HepG2 (cell line): ENCODE data around the gene PCDHB9. TPM values are rescaled to one million over a fixed set of nuclear protein-coding genes. Genes with fewer than 3 reads are reported as not detected.
"Not testable (repeated sequence)": the region's sequence is repeated elsewhere in the genome, so short reads cannot be mapped to it uniquely, and the experiment has no call there.

Experiments used
- ATAC-seq: fragments of 200-7000 bp; cut with Tn5 transposase; 3 replicates; pipeline ENCODE4 v1.9.1; 2020; ENCODE audit warnings: mild to moderate bottlenecking, moderate library complexity
- BruUV-seq: library from RNA; stranded (reverse); fragments of 400-500 nt; replicated peaks from 2 replicates; lab custom pipeline; 2021; lab: Mats Ljungman, UMichigan
- CTCF ChIA-PET: fragments of 300-600 bp; formaldehyde crosslinking; extraction: SDS; loops from one replicate; lab custom pipeline; 2021; ENCODE audit warnings: low total read pairs, inconsistent platforms, low intra/inter-chr PET ratio; lab: Yijun Ruan, JAX
- POLR2A ChIA-PET: fragments of 350-600 bp; sonication (Branson Sonifier 250); formaldehyde crosslinking; loops from one replicate; lab custom pipeline; 2020; ENCODE audit warnings: antibody characterized with exemption, inconsistent platforms; lab: Yijun Ruan, JAX
- DNase-seq: peaks from one replicate; pipeline ENCODE4 v3.0.0-alpha.2; 2015; ENCODE audit warnings: low spot score
- FAIRE-seq: peaks from 3 replicates; lab custom pipeline; 2011; peaks lifted over from hg19 to GRCh38; lab: Jason Lieb, UNC
- H2AFZ ChIP-seq: one replicate; pipeline ENCODE4 v1.6.1; 2011; ENCODE audit warnings: low read length, inconsistent platforms
- H3K27ac ChIP-seq: fragments of 300-600 bp; 3 replicates; pipeline ENCODE4 v1.8.0; 2011; ENCODE audit warnings: mixed run types, mild to moderate bottlenecking, mixed read lengths, low read length, inconsistent platforms; ENCODE audit not compliant: insufficient read depth; ENCODE audit errors: extremely low read length
- H3K27me3 ChIP-seq, 2 experiments: fragments of 200-600 bp in 1 of 2; 2 replicates in 1 of 2; 3 replicates in 1 of 2; pipeline versions ENCODE4 v1.6.0 to v1.8.0; 2011; ENCODE audit warnings: low read length in 2 of 2, mild to moderate bottlenecking in 2 of 2, moderate library complexity in 2 of 2, inconsistent platforms in 1 of 2; ENCODE audit not compliant: insufficient read depth in 2 of 2, control insufficient read depth in 1 of 2
- H3K36me3 ChIP-seq, 2 experiments: fragments of 200-600 bp in 1 of 2; replicated peaks in 1 of 2; 2 replicates in 1 of 2; 3 replicates in 1 of 2; pipeline versions ENCODE4 v1.5.1 to v1.8.0; 2011; ENCODE audit warnings: low read length in 2 of 2, inconsistent platforms in 1 of 2; ENCODE audit not compliant: insufficient read depth in 2 of 2, control insufficient read depth in 1 of 2
- H3K4me1 ChIP-seq: 2 replicates; pipeline ENCODE4 v1.5.1; 2012; ENCODE audit warnings: low read length, inconsistent platforms; ENCODE audit not compliant: insufficient read depth
- H3K4me2 ChIP-seq: 2 replicates; pipeline ENCODE4 v1.6.0; 2011; ENCODE audit warnings: low read depth, low read length, inconsistent platforms
- H3K4me3 ChIP-seq, 3 experiments: fragments of 200-600 bp in 1 of 3; sonication (generic), shearing (Covaris generic) in 1 of 3; replicated peaks in 1 of 3; 2 replicates each; pipeline ENCODE4 v1.5.1; 2011 to 2016; ENCODE audit warnings: low read length in 3 of 3, inconsistent platforms in 2 of 3, low read depth in 2 of 3, mild to moderate bottlenecking in 2 of 3, control low read depth in 1 of 3, mixed read lengths in 1 of 3; ENCODE audit not compliant: insufficient read depth in 1 of 3
- H3K79me2 ChIP-seq: one replicate; pipeline ENCODE4 v1.6.1; 2011; ENCODE audit warnings: low read length, inconsistent platforms; ENCODE audit not compliant: insufficient read depth
- H3K9ac ChIP-seq: 2 replicates; pipeline ENCODE4 v1.6.0; 2011; ENCODE audit warnings: mild to moderate bottlenecking, low read depth, low read length, inconsistent platforms; ENCODE audit not compliant: insufficient read depth
- H3K9me3 ChIP-seq: 2 replicates; pipeline ENCODE4 v1.5.1; 2012; ENCODE audit warnings: mild to moderate bottlenecking, low read length
- H4K20me1 ChIP-seq: 2 replicates; pipeline ENCODE4 v1.6.0; 2011; ENCODE audit warnings: inconsistent platforms, mild to moderate bottlenecking, low read length, moderate library complexity; ENCODE audit not compliant: insufficient read depth
- ARID3A ChIP-seq: IDR thresholded peaks from 2 replicates; pipeline ENCODE4 v1.6.1; 2012; ENCODE audit warnings: low read depth, low read length, improper control_type of control experiment
- CTCF ChIP-seq: sonication (generic); formaldehyde crosslinking; IDR thresholded peaks from 2 replicates; pipeline ENCODE4 v1.5.0; 2020; ENCODE audit warnings: mild to moderate bottlenecking, missing genetic modification reagents, moderate library complexity
- ELF4 ChIP-seq: sonication (generic); formaldehyde crosslinking; IDR thresholded peaks from 2 replicates; pipeline ENCODE4 v1.5.0; 2020; ENCODE audit warnings: missing genetic modification reagents, mild to moderate bottlenecking, moderate library complexity, borderline replicate concordance
- SMC3 ChIP-seq: IDR thresholded peaks from 2 replicates; pipeline ENCODE4 v1.6.1; 2011; ENCODE audit warnings: low read length, improper control_type of control experiment
- STAG1 ChIP-seq: sonication (generic); formaldehyde crosslinking; IDR thresholded peaks from 2 replicates; pipeline ENCODE4 v1.4.0; 2020; ENCODE audit warnings: missing genetic modification reagents
- TBX2 ChIP-seq: sonication (generic); formaldehyde crosslinking; IDR thresholded peaks from 2 replicates; pipeline ENCODE4 v1.5.0; 2020; ENCODE audit warnings: missing genetic modification reagents, mild to moderate bottlenecking, borderline replicate concordance
- YY1 ChIP-seq: IDR thresholded peaks from 2 replicates; pipeline ENCODE4 v1.6.1; 2011; ENCODE audit warnings: low read length, low read depth, moderate library complexity, mild to moderate bottlenecking; ENCODE audit not compliant: insufficient read depth, insufficient replicate concordance
- ZNF556 ChIP-seq: sonication (generic); formaldehyde crosslinking; IDR thresholded peaks from 2 replicates; pipeline ENCODE4 v1.4.0; 2020; ENCODE audit warnings: mild to moderate bottlenecking, missing genetic modification reagents, borderline replicate concordance
- WGBS: methylation state at CpG from one replicate; pipeline ENCODE4 v1.1.6; 2017; ENCODE audit warnings: low lambda C conversion rate; 5-methylcytosine and 5-hydroxymethylcytosine counted together
- in situ Hi-C: cut with HindIII; loops from 2 replicates; pipeline ENCODE4 v1.10.0; 2017; ENCODE audit warnings: low pct_unique_long_range_greater_than_20kb; ENCODE audit not compliant: extremely low pct_ligation_motif_present
- intact Hi-C: fragments of 100-400 bp; cut with micrococcal nuclease; formaldehyde crosslinking; loops from one replicate; pipeline ENCODE4 v1.10.0; 2022; ENCODE audit not compliant: unreplicated experiment
- polyA plus RNA-seq, 8 experiments: library from polyadenylated mRNA; depleted of rRNA in 3 of 8; stranded (reverse) in 7 of 8; unstranded in 1 of 8; fragments of >200 nt; fragmentation: Illumina TruSeq in 4 of 8; extraction: Trizol in 4 of 8; gene quantifications; 2 replicates each; pipeline versions ENCODE4 v1.2.1 to v1.2.3, GENCODE V29; 2011 to 2016; ENCODE audit warnings: low read depth in 4 of 8, missing spikeins in 1 of 8, mixed read lengths in 1 of 8; ENCODE audit not compliant: insufficient read depth in 1 of 8
- total RNA-seq, 5 experiments: library from RNA; depleted of rRNA; stranded (reverse); fragments of >200 nt; fragmentation: Illumina TruSeq; extraction: Trizol; gene quantifications; 2 replicates each; pipeline ENCODE4 v1.2.3, GENCODE V29; 2016; ENCODE audit warnings: low read depth in 1 of 5
- TF ChIP-seq, protein P1 (sequence below): sonication (generic); formaldehyde crosslinking; IDR thresholded peaks from 2 replicates; pipeline ENCODE4 v1.4.0; 2020; ENCODE audit warnings: missing genetic modification reagents

PCDHB9 gene
- total and polyA plus RNA-seq, 2 of the 13 experiments (the other 11 are each of a cell fraction or from before 2014, with no cell fraction given) = 0.17 to 0.18 TPM

DNA sequence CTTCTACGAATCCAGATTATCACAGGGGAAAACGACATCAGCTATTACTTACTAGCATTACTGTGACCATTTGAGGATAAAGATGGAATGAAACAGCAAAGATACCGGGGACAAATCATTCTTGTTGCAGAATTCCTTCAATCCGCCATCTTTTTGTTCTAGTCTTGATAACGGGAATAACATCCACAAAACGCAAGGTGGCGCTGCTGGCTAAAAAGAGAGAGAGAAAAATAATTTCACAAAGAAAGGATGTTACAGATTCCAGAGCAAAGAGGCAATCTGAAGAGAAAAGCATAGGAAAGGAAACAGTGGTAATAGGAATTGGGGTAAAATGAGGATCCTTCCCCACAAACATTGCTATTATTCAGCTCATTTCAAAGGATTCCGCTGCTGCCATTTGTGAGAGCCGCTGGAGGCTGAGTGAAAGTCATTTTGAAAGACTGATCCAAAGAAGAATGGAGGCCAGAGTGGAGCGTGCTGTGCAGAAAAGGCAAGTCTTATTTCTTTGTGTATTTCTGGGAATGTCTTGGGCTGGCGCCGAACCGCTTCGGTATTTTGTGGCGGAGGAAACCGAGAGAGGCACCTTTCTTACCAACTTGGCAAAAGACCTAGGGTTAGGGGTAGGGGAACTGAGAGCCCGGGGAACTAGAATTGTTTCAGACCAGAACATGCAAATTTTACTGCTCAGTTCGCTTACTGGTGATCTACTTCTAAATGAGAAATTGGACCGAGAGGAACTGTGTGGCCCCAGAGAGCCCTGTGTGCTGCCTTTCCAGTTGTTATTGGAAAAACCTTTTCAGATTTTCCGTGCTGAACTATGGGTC lies 14.4 kb upstream of the PCDHB9 start, which contains the start of gene PCDHB7:
TSS of gene PCDHB7 (plus strand) at position 264 of the 824 bp plus-strand sequence. CDS start at position 456, 192 bp downstream.
- in situ Hi-C loops = no loop called here
- no peaks in the 10 kb centered on the region for H3K4me1 ChIP-seq
- no peaks in the 10 kb centered on the region for H3K36me3 ChIP-seq
- no TSS peak for BruUV-seq
- DNase-seq (peak; percentile 36), ATAC-seq (no peak), FAIRE-seq (no peak)
- no peak within 1 kb of the TSS for H3K27ac ChIP-seq
- intact Hi-C loops = no loop called here
- H3K9ac ChIP-seq = no peak within 1 kb of the TSS
- ChIA-PET POLR2A (no interaction called here), CTCF (interaction anchor here (1.3 kb wide), 1 partner anchor 78 kb away, joined by 5 read pairs; the partner anchor contains the start of gene PCDHB2)
- H3K4me2 ChIP-seq = peak within 1 kb of the TSS; percentile 48
- no peaks in the 10 kb centered on the region; a peak in 1 of 5 replicates for H3K27me3 ChIP-seq
- H3K4me3 ChIP-seq = no peak within 1 kb of the TSS
- TF ChIP-seq YY1 (peak; percentile 17), ARID3A (0 out of 2 replicates have a peak, but pooled peaks have one; percentile 23), ZNF556 (no peak), STAG1 (CRISPR knock-in tag) (peak; percentile 21; the same call in 1 of the 2 replicates), CTCF (peak; percentile 65), ELF4 (CRISPR knock-in tag) (no peak), TBX2 (CRISPR knock-in tag) (no peak), SMC3 (0 out of 2 replicates have a peak, but pooled peaks have one; percentile 11)
- TF ChIP-seq, protein P1, sequence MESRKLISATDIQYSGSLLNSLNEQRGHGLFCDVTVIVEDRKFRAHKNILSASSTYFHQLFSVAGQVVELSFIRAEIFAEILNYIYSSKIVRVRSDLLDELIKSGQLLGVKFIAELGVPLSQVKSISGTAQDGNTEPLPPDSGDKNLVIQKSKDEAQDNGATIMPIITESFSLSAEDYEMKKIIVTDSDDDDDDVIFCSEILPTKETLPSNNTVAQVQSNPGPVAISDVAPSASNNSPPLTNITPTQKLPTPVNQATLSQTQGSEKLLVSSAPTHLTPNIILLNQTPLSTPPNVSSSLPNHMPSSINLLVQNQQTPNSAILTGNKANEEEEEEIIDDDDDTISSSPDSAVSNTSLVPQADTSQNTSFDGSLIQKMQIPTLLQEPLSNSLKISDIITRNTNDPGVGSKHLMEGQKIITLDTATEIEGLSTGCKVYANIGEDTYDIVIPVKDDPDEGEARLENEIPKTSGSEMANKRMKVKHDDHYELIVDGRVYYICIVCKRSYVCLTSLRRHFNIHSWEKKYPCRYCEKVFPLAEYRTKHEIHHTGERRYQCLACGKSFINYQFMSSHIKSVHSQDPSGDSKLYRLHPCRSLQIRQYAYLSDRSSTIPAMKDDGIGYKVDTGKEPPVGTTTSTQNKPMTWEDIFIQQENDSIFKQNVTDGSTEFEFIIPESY (CRISPR knock-in tag) = 0 out of 2 replicates have a peak, but pooled peaks have one; percentile 12
- TF ChIP-seq, all 625 proteins: peak for 6
- Histone ChIP-seq H3K9me3 (no peaks in the 10 kb centered on the region), H2AFZ (peak within 1 kb of the TSS; percentile 45), H3K79me2 (no peaks in the 10 kb centered on the region), H4K20me1 (no peaks in the 10 kb centered on the region)
- WGBS = 23% methylated on average over 18 of the region's 20 CpGs

DNA sequence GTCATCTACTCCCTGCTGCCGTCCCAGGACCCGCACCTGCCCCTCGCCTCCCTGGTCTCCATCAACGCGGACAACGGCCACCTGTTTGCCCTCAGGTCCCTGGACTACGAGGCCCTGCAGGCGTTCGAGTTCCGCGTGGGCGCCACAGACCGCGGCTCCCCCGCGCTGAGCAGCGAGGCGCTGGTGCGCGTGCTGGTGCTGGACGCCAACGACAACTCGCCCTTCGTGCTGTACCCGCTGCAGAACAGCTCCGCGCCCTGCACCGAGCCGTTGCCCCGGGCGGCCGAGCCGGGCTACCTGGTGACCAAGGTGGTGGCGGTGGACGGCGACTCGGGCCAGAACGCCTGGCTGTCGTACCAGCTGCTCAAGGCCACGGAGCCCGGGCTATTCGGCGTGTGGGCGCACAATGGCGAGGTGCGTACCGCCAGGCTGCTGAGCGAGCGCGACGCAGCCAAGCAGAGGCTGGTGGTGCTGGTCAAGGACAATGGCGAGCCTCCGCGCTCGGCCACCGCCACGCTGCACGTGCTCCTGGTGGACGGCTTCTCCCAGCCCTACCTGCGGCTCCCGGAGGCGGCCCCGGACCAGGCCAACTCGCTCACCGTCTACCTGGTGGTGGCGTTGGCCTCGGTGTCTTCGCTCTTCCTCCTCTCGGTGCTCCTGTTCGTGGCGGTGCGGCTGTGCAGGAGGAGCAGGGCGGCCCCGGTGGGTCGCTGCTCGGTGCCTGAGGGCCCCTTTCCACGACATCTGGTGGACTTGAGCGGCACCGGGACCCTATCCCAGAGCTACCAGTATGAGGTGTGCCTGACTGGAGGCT lies 12.5 kb upstream of the PCDHB9 start:
- H4K20me1 ChIP-seq, H3K27me3 ChIP-seq, H3K4me1 ChIP-seq, intact Hi-C loops, DNase-seq, H3K79me2 ChIP-seq, H3K4me2 ChIP-seq, H3K36me3 ChIP-seq, ATAC-seq, H3K27ac ChIP-seq, in situ Hi-C loops, POLR2A ChIA-PET, H2AFZ ChIP-seq, H3K9me3 ChIP-seq, H3K4me3 ChIP-seq, H3K9ac ChIP-seq, CTCF ChIA-PET, FAIRE-seq, BruUV-seq: not testable (repeated sequence)
- 79% methylated on average over 33 of the region's 79 CpGs for WGBS
